GM12864 (cell line): Measurements from ENCODE around the gene ARHGAP22.

ENCODE experiments used
- DNase-seq: peaks from one replicate; pipeline ENCODE4 v3.0.0-alpha.2; 2011; ENCODE audit warnings: low read depth
- H3K4me3 ChIP-seq: 2 replicates; pipeline ENCODE4 v1.5.1; 2011; ENCODE audit warnings: mild to moderate bottlenecking, low read depth, low read length, control low read depth
- TF ChIP-seq, protein P1 (sequence below): IDR thresholded peaks from 2 replicates; pipeline ENCODE4 v1.5.1; 2011; ENCODE audit warnings: low read depth, mild to moderate bottlenecking, moderate library complexity, low read length, control low read depth, inconsistent platforms; ENCODE audit errors: missing control alignments

Gene ARHGAP22

GRCh38 chr10:48603421-48604038 is 1.3 kb downstream of the ARHGAP22 start:
- TF ChIP-seq, protein P1, sequence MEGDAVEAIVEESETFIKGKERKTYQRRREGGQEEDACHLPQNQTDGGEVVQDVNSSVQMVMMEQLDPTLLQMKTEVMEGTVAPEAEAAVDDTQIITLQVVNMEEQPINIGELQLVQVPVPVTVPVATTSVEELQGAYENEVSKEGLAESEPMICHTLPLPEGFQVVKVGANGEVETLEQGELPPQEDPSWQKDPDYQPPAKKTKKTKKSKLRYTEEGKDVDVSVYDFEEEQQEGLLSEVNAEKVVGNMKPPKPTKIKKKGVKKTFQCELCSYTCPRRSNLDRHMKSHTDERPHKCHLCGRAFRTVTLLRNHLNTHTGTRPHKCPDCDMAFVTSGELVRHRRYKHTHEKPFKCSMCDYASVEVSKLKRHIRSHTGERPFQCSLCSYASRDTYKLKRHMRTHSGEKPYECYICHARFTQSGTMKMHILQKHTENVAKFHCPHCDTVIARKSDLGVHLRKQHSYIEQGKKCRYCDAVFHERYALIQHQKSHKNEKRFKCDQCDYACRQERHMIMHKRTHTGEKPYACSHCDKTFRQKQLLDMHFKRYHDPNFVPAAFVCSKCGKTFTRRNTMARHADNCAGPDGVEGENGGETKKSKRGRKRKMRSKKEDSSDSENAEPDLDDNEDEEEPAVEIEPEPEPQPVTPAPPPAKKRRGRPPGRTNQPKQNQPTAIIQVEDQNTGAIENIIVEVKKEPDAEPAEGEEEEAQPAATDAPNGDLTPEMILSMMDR: no peak
- no peak overlapping the region for H3K4me3 ChIP-seq
- DNase-seq: no peak

DNA sequence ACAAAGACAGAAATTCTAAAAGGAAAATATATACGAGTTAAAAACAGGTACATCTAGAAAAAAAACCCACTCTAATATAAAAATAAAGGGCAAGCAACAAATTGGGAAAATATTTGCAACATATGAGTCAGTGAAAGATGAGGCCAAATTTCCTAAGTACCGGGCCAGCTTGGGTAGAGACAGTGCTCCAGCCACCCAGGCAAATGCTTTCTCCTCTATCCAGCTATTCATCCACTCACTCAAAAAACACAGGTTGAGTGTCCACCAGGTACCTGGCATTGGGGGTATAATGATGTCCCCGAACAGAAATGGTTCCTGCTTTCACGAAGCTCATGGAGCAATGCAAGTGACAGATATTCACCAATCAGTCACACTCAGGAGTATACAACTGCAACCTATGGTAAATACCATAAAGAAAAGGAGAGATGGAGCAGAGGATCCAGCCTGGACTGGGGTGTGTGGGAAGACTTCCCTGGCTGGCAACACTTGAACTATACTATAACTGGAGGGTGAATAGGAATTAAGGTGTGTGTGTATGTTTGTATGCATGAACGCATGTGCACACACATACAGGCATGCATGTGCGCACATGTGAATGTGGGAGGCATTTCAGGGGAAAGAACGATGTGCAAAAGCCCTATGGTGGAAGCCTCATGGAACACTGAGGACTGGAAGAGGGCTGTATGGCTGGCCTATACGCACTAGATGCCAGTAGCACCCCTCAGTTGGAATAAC is 2.3 kb downstream of the ARHGAP22 start:
- no peak overlapping the region for H3K4me3 ChIP-seq
- TF ChIP-seq, protein P1: no peak
- DNase-seq: no peak

DNA sequence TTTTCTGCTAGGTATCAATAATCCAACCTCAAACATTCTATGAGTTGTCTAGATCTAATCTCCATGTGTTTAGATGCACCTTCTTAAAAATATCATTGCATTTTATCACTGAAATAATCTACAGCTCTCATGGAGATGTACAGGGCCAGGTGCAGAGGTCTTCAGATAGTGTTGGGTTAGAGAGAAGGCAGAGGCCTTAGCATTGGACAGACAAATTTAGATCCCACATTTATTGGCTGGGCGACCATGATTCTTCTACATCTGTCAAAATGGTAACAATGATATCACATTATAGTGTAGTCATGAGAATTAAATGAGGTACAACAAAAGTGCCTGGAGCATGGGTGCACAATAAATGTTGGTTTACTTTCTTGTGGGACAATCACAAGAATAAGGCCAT is 3.1 kb downstream of the ARHGAP22 start:
- DNase-seq: no peak
- TF ChIP-seq, protein P1: no peak
- H3K4me3 ChIP-seq: no peak overlapping the region

- no peak for DNase-seq
- H3K4me3 ChIP-seq: no peak overlapping the region
- TF ChIP-seq, protein P1: no peak
Measured at GRCh38 chr10:48600645-48601505, 4.0 kb downstream of the ARHGAP22 start.

DNA sequence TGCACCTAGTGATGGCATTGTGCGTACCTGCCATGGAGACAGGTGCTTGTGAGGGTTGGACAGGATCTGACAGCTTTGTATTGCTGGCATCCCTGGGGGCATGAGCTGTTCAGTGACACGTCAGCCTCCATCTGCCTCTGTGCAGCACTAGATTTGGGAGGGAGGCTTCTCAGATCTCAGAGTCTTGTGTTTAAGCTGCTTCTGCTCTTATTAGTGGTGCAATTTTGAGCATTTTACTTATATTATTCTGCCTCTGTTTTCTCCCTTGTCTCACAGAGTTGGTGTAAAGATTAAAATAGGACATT is 5.1 kb downstream of the ARHGAP22 start:
- TF ChIP-seq, protein P1: no peak
- no peak for DNase-seq
- H3K4me3 ChIP-seq: no peak overlapping the region

GRCh38 chr10:48598936-48599829 is 5.7 kb downstream of the ARHGAP22 start:
- no peak for DNase-seq
- TF ChIP-seq, protein P1: no peak
- H3K4me3 ChIP-seq: no peak overlapping the region
